Measurements from ENCODE around the gene EFNA2. TPM values are rescaled to one million over a fixed set of nuclear protein-coding genes. Genes with fewer than 3 reads are reported as not detected.
A peak's percentile ranks its signal among the peaks of the same experiment; 100 is the strongest.

EFNA2 gene
- total RNA-seq, 1 donor from 2014 or later, result not detected

GRCh38 chr19:1247748-1248138 is 37.9 kb upstream of the EFNA2 start:
- no peak for ATAC-seq
- intact Hi-C loops (cut with DNase I), result loop anchor here (10.0 kb wide), 2 partner anchors 323 to 453 kb away; partner anchors contain the start of genes ARID3A and PTBP1
- no peak for DNase-seq (ENCODE audit: missing footprints)

GRCh38 chr19:1248139-1248785 is 37.4 kb upstream of the EFNA2 start, which contains the start of gene MIDN:
MIDN (plus strand) TSS chr19:1248583; CDS start chr19:1250297, 1,714 bp downstream.
- intact Hi-C loops (cut with DNase I), result loop anchor here (10.0 kb wide), 2 partner anchors 323 to 453 kb away; partner anchors contain the start of genes ARID3A and PTBP1
- ATAC-seq (peak; percentile 40), DNase-seq (ENCODE audit: missing footprints) (peak; percentile 95)

GRCh38 chr19:1248786-1249297 is 36.8 kb upstream of the EFNA2 start:
- ATAC-seq (peak; percentile 20), DNase-seq (ENCODE audit: missing footprints) (peak; percentile 91)
- intact Hi-C loops (cut with DNase I), result loop anchor here (1.0 to 10.0 kb wide), 3 partner anchors 17 to 454 kb away; partner anchors contain the start of genes ARID3A and PTBP1

- peak; percentile 98 for DNase-seq (ENCODE audit: missing footprints)
- intact Hi-C loops (cut with DNase I), result loop anchor here (1.0 to 10.0 kb wide), 3 partner anchors 17 to 455 kb away; partner anchors contain the start of genes ARID3A and PTBP1
Observed at GRCh38 chr19:1249298-1249989, 36.2 kb upstream of the EFNA2 start.

DNA sequence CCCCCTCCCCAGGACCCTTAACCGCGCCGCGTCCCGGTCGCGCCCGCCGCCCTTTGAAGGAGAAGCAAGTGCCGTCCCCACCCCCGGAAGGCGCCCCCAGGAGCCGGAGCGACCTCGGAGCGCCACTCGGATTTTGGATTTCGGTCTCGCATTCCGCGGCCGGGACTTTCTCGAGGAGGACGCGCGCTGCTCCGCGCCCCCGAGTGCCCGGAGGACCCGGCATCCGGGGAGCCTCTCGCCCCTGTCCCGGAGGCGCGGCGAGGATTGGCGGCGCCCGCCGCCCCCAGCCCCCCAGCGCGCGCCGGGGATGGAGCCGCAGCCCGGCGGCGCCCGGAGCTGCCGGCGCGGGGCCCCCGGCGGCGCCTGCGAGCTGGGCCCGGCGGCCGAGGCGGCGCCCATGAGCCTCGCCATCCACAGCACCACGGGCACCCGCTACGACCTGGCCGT is 35.7 kb upstream of the EFNA2 start:
- intact Hi-C loops (cut with DNase I), result loop anchor here (1.0 to 10.0 kb wide), 3 partner anchors 16 to 455 kb away; partner anchors contain the start of genes ARID3A and PTBP1
- ATAC-seq (no peak), DNase-seq (ENCODE audit: missing footprints) (no peak)

More at GRCh38 chr19:1249298-1249989, 36.2 kb upstream of the EFNA2 start:
- ATAC-seq, result peak; percentile 17

GRCh38 chr19:1250437-1251260 is 35.0 kb upstream of the EFNA2 start:
- intact Hi-C loops (cut with DNase I), result no loop called here
- DNase-seq (ENCODE audit: missing footprints) (peak; percentile 88), ATAC-seq (no peak)

DNA sequence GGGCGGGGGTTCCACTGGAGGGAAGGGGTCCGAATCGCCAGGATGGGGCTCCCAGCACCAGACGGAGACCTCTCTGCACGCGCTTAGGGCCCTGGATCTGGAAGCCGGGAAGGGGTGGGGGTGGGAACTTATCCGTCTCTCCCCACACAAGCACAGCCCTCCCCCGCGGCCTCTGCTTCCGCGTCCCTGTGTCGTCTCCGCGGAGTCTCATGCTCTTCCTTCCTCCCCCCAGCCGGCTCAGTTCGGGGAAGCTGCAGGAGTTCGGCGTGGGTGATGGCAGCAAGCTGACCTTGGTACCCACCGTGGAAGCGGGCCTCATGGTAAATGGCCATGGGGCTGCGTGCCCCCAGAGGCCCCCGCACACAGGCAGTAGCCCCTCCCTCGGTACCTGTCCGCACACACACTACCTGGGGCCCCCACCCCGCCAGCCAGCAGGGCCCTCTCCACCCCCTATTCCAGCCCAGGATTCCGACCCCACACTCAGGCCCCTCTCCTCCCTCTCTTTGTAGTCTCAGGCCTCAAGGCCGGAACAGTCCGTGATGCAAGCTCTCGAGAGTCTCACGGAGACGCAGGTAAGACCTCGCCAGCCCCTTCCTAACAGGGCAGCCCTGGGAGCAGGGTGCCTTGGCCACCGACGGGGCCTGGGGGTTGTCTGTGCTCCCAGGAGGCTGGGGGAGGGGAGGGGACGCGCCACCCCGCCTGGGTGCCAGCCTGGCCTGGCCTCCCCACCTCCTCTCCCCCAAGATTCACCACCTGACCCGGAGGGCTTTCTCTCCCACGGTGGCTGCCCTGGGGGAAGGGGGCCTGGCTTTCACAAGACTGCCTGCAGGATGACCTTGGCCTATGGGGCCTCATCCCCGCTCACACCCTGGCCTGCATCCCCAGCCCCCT is 34.1 kb upstream of the EFNA2 start:
- peak; percentile 95 for DNase-seq (ENCODE audit: missing footprints)
- intact Hi-C loops (cut with DNase I), result no loop called here
- ATAC-seq, result no peak

- peak; percentile 54 for ATAC-seq
- peak; percentile 97 for DNase-seq (ENCODE audit: missing footprints)
- intact Hi-C loops (cut with DNase I), result no loop called here
Observed at GRCh38 chr19:1252221-1252820, 33.4 kb upstream of the EFNA2 start.

DNA sequence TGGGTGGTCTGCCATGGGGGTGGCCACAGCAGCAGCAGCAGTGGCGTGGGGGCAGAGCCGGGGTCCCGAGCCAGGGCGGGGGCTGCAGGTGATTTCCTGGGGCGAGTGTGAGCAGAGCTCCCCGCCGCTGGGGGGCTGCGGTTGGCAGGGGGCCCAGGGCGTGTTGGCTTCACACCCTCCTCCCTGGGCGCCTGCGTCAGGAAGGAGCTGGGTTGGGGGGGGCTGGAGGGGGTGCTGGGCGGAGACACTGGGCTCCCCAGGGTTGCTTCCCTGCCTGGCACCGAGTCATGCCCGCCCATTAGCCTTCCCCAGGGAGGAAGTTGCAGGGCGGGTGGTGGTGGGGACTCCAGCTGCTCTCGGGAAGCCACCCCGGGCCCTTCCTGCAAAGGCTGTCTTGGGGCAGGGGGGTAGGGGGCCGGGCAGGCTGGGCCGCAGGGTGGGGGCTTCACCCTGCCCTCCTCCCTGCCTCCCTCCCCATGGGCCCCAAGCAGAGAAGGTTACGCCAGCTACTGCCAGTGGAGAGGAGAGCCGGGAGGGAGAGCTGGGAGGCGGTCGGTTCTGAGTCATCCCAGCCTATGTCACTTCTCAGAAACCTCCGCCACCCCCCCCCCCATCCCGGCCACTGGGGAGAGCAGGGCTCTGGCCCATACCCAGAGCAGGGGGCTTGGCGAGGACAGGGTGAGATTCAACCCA is 32.7 kb upstream of the EFNA2 start:
- intact Hi-C loops (cut with DNase I), result no loop called here
- peak; percentile 47 for ATAC-seq
- DNase-seq (ENCODE audit: missing footprints), result peak; percentile 97

DNA sequence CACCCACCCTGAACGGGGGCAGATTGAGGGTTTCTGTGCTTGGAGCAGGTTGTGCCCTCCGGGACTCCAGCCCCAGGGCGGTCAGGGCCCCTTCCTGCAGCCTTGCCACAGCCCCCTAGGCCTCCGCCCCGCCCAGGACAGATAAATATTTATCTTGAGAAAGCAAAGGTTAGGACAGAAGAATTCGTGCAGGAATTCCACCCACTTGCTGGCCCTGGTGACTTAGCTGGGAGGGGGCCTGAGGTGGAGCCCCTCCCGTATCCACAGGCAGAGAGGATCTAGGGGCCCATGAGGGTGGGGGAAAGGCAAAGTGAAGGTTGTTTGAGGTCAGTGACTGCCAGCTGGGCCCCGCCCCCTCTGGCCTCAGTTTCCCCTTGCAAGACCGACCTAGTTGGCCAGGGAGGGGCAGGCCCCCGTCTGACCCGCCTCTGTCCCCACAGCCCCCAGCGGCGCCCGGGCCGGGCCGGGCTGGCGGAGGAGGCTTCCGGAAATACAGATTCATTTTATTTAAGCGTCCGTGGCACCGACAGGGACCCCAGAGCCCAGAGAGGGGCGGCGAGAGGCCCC is 32.1 kb upstream of the EFNA2 start:
- no peak for DNase-seq (ENCODE audit: missing footprints)
- intact Hi-C loops (cut with DNase I), result no loop called here

GRCh38 chr19:1254081-1254527 is 31.6 kb upstream of the EFNA2 start:
- ATAC-seq (no peak), DNase-seq (ENCODE audit: missing footprints) (no peak)
- intact Hi-C loops (cut with DNase I), result no loop called here

More for the DNA sequence above, 32.1 kb upstream of the EFNA2 start:
- no peak for ATAC-seq

DNA sequence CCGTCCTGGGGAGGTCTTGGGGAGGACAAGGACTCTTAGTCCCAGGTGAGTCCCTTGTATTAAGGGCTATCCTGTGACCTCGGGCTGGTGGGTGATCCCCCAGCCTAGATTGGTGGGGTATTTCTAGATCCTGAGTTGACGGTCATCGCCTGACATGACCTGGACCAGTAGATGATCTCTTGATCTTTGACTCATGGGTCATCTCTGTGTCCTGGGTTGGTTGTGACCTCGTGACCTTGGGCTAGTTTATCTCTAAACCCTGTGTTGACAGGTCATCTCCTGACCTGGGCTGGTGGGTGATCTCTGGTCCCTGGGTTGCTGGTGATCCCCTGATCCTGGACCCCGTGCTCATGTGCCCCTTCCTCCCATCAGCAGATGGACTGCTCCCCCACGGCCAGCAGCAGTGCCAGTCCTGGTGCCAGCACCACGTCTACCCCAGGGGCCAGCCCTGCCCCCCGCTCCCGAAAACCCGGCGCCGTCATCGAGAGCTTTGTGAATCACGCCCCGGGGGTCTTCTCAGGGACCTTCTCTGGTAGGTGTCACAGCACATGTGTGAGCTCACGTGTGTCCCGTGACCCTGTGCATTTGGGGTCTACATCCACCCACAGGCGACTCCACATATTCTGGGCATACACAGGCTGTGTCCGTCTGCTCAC is 31.0 kb upstream of the EFNA2 start:
- no peak for ATAC-seq
- DNase-seq (ENCODE audit: missing footprints), result no peak
- intact Hi-C loops (cut with DNase I), result no loop called here

DNA sequence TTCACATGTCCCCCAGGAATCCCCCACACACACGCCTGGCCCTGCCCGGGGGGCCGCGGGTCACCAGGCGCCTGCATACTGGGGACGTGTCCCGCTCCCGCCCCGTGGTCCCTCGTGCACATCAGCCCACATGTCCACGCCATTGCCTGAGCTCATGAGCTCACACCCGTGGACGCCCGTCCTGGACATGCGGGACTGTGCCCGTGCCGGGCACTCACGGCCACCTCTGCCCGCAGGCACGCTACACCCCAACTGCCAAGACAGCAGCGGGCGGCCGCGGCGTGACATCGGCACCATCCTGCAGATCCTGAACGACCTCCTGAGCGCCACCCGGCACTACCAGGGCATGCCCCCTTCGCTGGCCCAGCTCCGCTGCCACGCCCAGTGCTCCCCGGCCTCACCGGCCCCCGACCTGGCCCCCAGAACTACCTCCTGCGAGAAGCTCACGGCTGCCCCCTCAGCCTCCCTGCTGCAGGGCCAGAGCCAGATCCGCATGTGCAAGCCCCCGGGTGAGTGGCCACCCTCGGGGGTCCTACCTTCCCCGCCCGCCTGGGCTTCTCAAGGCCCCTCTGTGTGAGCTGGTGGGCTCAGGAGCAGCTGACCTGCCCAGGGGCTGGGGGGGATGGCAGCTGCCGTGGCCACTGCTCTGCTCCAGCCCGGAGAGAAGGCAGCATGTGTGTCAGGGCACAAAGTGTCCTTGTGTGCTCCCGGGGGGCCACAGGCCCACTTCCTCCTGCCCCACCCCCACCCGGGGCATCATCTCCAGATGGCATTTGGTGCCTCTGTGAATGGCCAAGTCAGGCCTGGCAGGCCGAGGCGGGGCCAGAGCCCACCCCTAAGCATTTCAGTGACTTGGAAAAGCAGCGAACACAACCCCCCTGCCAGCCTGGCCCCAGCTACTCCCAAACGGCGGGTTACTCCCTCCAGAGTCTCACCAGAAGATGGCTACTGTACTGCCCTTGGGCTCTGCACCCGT is 30.2 kb upstream of the EFNA2 start:
- intact Hi-C loops (cut with DNase I), result no loop called here
- no peak for DNase-seq (ENCODE audit: missing footprints)
- ATAC-seq, result no peak

DNA sequence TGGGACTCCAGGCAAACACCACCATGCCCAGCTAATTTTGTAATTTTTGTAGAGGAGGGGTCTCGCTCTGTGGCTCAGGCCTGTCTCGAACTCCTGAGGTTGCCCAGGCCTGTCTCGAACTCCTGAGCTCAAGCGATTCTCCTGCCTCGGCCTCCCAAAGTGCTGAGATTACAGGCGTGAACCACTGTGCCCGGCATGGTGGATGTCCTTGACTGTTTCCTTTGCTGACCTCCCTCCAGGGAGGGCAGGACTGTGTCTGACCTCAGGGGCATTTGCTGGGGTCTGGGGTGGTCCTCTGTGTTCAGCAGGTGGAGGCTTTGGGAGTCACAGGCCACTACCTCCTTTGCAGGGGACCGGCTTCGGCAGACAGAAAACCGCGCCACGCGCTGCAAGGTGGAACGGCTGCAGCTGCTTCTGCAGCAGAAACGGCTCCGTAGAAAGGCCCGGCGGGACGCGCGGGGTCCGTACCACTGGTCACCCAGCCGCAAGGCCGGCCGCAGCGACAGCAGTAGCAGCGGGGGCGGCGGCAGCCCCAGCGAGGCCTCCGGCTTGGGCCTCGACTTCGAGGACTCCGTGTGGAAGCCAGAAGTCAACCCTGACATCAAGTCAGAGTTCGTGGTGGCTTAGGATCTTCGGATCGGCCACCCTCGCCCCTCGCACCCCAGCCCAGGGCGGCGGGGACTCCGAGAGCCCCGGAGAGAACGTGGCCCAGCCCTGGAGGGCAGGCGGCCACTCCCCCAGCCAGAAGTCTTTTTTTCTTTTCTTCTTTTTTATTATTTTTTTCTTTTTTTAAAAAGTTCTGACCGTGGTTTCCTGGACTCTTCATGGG is 28.8 kb upstream of the EFNA2 start:
- ATAC-seq, result no peak
- intact Hi-C loops (cut with DNase I), result no loop called here
- DNase-seq (ENCODE audit: missing footprints), result no peak
